K562 (cell line): ENCODE results near the gene TSPYL2. TPM values are rescaled to one million over a fixed set of nuclear protein-coding genes. Genes with fewer than 3 reads are reported as not detected.

Experiments
- ATAC-seq: fragments of 200-7000 bp; cut with Tn5 transposase; 3 replicates; pipeline ENCODE4 v1.9.1; 2020; ENCODE audit warnings: moderate library complexity
- BruUV-seq: library from RNA; stranded (reverse); fragments of 400-500 nt; replicated peaks from 2 replicates; lab custom pipeline; 2021; lab: Mats Ljungman, UMichigan
- CTCF ChIA-PET: fragments of 300-600 bp; formaldehyde crosslinking; extraction: SDS; loops from one replicate; lab custom pipeline; 2021; ENCODE audit warnings: low intra/inter-chr PET ratio; lab: Yijun Ruan, JAX
- POLR2A ChIA-PET: fragments of 300-600, 350-650 bp; sonication (Branson Sonifier 250); formaldehyde crosslinking; extraction: SDS; loops from one replicate; lab custom pipeline; 2021; ENCODE audit warnings: antibody characterized with exemption, inconsistent platforms; lab: Yijun Ruan, JAX
- DNase-seq, 4 experiments: peaks; one replicate each; pipeline versions ENCODE4 v3.0.0 to v3.0.0-alpha.2; 2011 to 2018; ENCODE audit warnings: low spot score in 3 of 4, mixed read lengths in 3 of 4; ENCODE audit errors: extremely low read depth in 1 of 4
- FAIRE-seq: peaks from 2 replicates; lab custom pipeline; 2011; peaks lifted over from hg19 to GRCh38; lab: Jason Lieb, UNC
- H2AFZ ChIP-seq: 2 replicates; pipeline ENCODE4 v1.6.0; 2011; ENCODE audit warnings: low read depth, low read length, control low read depth, inconsistent platforms
- H3K27ac ChIP-seq: fragments of 200-600 bp; 3 replicates; pipeline ENCODE4 v1.8.0; 2011; ENCODE audit warnings: low read depth, mild to moderate bottlenecking, control low read depth, inconsistent platforms, low read length, moderate library complexity, mixed read lengths; ENCODE audit errors: extremely low read depth
- H3K27me3 ChIP-seq, 2 experiments: fragments of 300-600 bp in 1 of 2; 2 replicates in 1 of 2; 3 replicates in 1 of 2; pipeline versions ENCODE4 v1.6.0 to v1.8.0; 2011; ENCODE audit warnings: inconsistent platforms in 2 of 2, low read length in 2 of 2, mild to moderate bottlenecking in 1 of 2, mixed read lengths in 1 of 2, moderate library complexity in 1 of 2; ENCODE audit not compliant: control insufficient read depth in 2 of 2, insufficient read depth in 2 of 2
- H3K36me3 ChIP-seq: fragments of 300-600 bp; 3 replicates; pipeline ENCODE4 v1.8.0; 2011; ENCODE audit warnings: mild to moderate bottlenecking, low read length, inconsistent platforms; ENCODE audit not compliant: control insufficient read depth, insufficient read depth
- H3K4me1 ChIP-seq, 2 experiments: fragments of 200-600 bp in 1 of 2; replicated peaks in 1 of 2; 2 replicates in 1 of 2; 3 replicates in 1 of 2; pipeline versions ENCODE4 v1.5.1 to v1.8.0; 2011; ENCODE audit warnings: inconsistent platforms in 2 of 2, low read length in 2 of 2, mild to moderate bottlenecking in 1 of 2, mixed read lengths in 1 of 2, moderate library complexity in 1 of 2; ENCODE audit not compliant: control insufficient read depth in 2 of 2, insufficient read depth in 2 of 2
- H3K4me2 ChIP-seq: 2 replicates; pipeline ENCODE4 v1.6.1; 2011; ENCODE audit warnings: low read length, control low read depth, inconsistent platforms, mixed read lengths; ENCODE audit not compliant: insufficient read depth
- H3K4me3 ChIP-seq: fragments of 200-600 bp; sonication (generic), shearing (Covaris generic); 2 replicates; pipeline ENCODE4 v1.5.1; 2016; ENCODE audit warnings: control low read depth, inconsistent platforms
- H3K79me2 ChIP-seq: fragments of 200-600 bp; 3 replicates; pipeline ENCODE4 v1.8.0; 2011; ENCODE audit warnings: low read length, inconsistent platforms; ENCODE audit not compliant: control insufficient read depth, insufficient read depth
- H3K9ac ChIP-seq, 2 experiments: 2 replicates each; pipeline versions ENCODE4 v1.6.0 to v1.6.1; 2011; ENCODE audit warnings: low read depth in 2 of 2, low read length in 2 of 2, control low read depth in 1 of 2, inconsistent platforms in 1 of 2, mild to moderate bottlenecking in 1 of 2, mixed read lengths in 1 of 2; ENCODE audit not compliant: insufficient read depth in 1 of 2
- H3K9me1 ChIP-seq: one replicate; pipeline ENCODE4 v1.6.0; 2011; ENCODE audit warnings: inconsistent platforms, mild to moderate bottlenecking, low read length, moderate library complexity; ENCODE audit not compliant: control insufficient read depth, insufficient read depth
- H3K9me3 ChIP-seq: replicated peaks from 2 replicates; pipeline ENCODE4 v1.5.1; 2011; ENCODE audit warnings: low read depth, low read length, inconsistent platforms; ENCODE audit not compliant: control insufficient read depth, insufficient read depth
- H4K20me1 ChIP-seq: replicated peaks from 2 replicates; pipeline ENCODE4 v1.6.1; 2011; ENCODE audit warnings: low read length, inconsistent platforms, mixed read lengths; ENCODE audit not compliant: control insufficient read depth, insufficient read depth
- KDM4B ChIP-seq, 2 experiments: fragments of 450-650 bp in 1 of 2; sonication (generic) in 1 of 2; IDR thresholded peaks; 2 replicates each; pipeline ENCODE4 v1.6.1; 2016 to 2017; ENCODE audit warnings: borderline replicate concordance in 2 of 2, antibody characterized with exemption in 1 of 2, low read depth in 1 of 2, mild to moderate bottlenecking in 1 of 2
- SMARCC2 ChIP-seq: fragments of 450-650 bp; IDR thresholded peaks from 2 replicates; pipeline ENCODE4 v1.6.1; 2017; ENCODE audit warnings: antibody characterized with exemption, moderate library complexity, mild to moderate bottlenecking, low read depth
- ZNF785 ChIP-seq: fragments of 250-450 bp; sonication (Bioruptor Pico); IDR thresholded peaks from 2 replicates; pipeline ENCODE4 v1.4.0; 2020; ENCODE audit warnings: mild to moderate bottlenecking
- WGBS: fragments of 100-300 bp; shearing (Covaris generic); methylation state at CpG from one replicate; pipeline ENCODE4 v1.1.6; 2016; ENCODE audit warnings: low coverage, mixed read lengths; ENCODE audit not compliant: insufficient coverage; ENCODE audit errors: missing lambda C conversion rate; 5-methylcytosine and 5-hydroxymethylcytosine counted together
- in situ Hi-C: fragments of 300-500 bp; cut with MboI; formaldehyde crosslinking; loops from 4 replicates; pipeline ENCODE4 v1.15.0; 2018; ENCODE audit warnings: inconsistent platforms, mixed read lengths
- intact Hi-C: fragments of 100-400 bp; cut with micrococcal nuclease; formaldehyde crosslinking; loops from 2 replicates; pipeline ENCODE4 v1.14.2; 2022
- polyA plus RNA-seq, 8 experiments: library from polyadenylated mRNA; depleted of rRNA in 4 of 8; stranded (reverse) in 5 of 8; unstranded in 3 of 8; fragments of >200 nt; fragmentation: Nextera tagmentation in 2 of 8; fragmentation: Illumina TruSeq in 1 of 8; extraction: Ambion mirVana in 2 of 8; extraction: Trizol in 1 of 8; gene quantifications; 2 replicates each; pipeline versions ENCODE4 v1.2.1 to v1.2.3, GENCODE V29; 2011 to 2014; ENCODE audit warnings: inconsistent platforms in 1 of 8, missing spikeins in 1 of 8
- total RNA-seq, 7 experiments: library from RNA; depleted of rRNA in 6 of 7; stranded (reverse); fragments of >200 nt in 6 of 7; fragmentation: Illumina TruSeq in 2 of 7; extraction: Trizol in 2 of 7; gene quantifications; 2 replicates each; pipeline versions ENCODE4 v1.2.1 to v1.2.3, GENCODE V29; 2011 to 2021; ENCODE audit warnings: low replicate concordance in 1 of 7
- TF ChIP-seq, protein P1 (sequence below), 2 experiments: fragments of 450-650 bp; formaldehyde crosslinking in 1 of 2; IDR thresholded peaks; 2 replicates each; pipeline versions ENCODE4 v1.4.0 to v1.6.1; 2014 to 2020; ENCODE audit warnings: mild to moderate bottlenecking in 2 of 2, borderline replicate concordance in 1 of 2, low read depth in 1 of 2

Gene TSPYL2
- total and polyA plus RNA-seq, 9 of the 15 experiments (the other 6 are each of a cell fraction or from before 2014, with no cell fraction given): 0.41 to 20.0 (median 10.8) TPM

DNA sequence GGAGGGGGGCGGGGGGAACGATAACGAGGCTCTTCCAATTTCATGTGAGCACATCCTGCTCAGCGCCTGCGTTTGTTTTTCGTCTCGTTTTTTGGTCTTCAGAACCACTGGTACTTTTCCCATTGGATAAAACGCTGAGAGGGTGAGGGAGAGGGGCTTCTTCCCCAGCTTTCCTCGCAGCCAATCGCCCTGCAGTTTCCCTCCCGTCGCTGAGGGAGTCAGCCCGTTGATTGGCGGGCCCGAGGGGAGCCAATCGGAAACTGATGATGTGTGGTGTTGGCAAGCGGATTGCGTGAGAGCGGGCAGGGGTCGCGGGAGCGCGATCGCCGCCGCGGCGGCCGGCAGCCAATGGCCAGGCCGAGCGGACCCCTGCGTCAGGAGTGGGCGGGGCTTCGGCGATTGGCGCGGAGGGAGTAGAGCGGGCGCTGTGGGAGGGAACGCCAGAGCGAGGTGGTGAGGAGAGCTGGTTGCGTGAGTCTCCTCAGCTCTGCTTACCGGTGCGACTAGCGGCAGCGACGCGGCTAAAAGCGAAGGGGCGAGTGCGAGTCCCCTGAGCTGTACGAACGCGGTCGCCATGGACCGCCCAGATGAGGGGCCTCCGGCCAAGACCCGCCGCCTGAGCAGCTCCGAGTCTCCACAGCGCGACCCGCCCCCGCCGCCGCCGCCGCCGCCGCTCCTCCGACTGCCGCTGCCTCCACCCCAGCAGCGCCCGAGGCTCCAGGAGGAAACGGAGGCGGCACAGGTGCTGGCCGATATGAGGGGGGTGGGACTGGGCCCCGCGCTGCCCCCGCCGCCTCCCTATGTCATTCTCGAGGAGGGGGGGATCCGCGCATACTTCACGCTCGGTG lies at the start of gene TSPYL2 (continued):
- no peak for TF ChIP-seq SMARCC2
- no peak for TF ChIP-seq KDM4B (IDR thresholded peaks at IDR 0.05; ENCODE audit: borderline replicate concordance in 2 of 2, low read depth in 1 of 2)

DNA sequence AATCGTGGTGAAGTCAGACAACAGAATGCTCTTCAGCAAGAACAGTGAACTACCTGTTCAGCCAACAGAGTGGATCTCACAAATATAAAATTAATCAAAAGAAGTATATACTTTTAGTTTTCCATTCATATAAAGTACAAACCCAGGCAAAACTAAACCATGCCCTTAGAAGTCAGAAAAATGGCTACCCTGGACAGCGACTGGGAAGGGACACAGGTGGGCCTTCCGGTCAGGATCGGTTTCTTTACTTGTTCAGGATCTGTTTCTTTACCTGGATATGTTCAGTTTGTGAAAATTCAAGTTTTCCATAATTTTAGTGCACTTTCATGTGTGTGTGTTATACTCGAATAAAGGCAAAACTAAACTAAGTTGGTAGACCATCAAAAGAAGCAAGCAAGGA lies 46.0 kb upstream of the TSPYL2 start:
- Histone ChIP-seq H3K4me1 (no peaks in the 10 kb centered on the region), H3K36me3 (no peaks in the 10 kb centered on the region), H3K9me3 (no peaks in the 10 kb centered on the region), H3K27ac (no peak overlapping the region), H3K4me2 (no peak overlapping the region), H3K4me3 (no peak overlapping the region), H2AFZ (no peak overlapping the region), H4K20me1 (no peaks in the 10 kb centered on the region), H3K9ac (no peak overlapping the region), H3K79me2 (no peaks in the 10 kb centered on the region), H3K9me1 (no peaks in the 10 kb centered on the region), H3K27me3 (no peaks in the 10 kb centered on the region)
- intact Hi-C loops (no loop called here), in situ Hi-C loops (no loop called here)
- no TSS peak for BruUV-seq
- ChIA-PET CTCF (no interaction called here), POLR2A (no interaction called here)
- DNase-seq (no peak), FAIRE-seq (no peak), ATAC-seq (no peak)
- no peak for TF ChIP-seq ZNF785
- TF ChIP-seq, protein P1, sequence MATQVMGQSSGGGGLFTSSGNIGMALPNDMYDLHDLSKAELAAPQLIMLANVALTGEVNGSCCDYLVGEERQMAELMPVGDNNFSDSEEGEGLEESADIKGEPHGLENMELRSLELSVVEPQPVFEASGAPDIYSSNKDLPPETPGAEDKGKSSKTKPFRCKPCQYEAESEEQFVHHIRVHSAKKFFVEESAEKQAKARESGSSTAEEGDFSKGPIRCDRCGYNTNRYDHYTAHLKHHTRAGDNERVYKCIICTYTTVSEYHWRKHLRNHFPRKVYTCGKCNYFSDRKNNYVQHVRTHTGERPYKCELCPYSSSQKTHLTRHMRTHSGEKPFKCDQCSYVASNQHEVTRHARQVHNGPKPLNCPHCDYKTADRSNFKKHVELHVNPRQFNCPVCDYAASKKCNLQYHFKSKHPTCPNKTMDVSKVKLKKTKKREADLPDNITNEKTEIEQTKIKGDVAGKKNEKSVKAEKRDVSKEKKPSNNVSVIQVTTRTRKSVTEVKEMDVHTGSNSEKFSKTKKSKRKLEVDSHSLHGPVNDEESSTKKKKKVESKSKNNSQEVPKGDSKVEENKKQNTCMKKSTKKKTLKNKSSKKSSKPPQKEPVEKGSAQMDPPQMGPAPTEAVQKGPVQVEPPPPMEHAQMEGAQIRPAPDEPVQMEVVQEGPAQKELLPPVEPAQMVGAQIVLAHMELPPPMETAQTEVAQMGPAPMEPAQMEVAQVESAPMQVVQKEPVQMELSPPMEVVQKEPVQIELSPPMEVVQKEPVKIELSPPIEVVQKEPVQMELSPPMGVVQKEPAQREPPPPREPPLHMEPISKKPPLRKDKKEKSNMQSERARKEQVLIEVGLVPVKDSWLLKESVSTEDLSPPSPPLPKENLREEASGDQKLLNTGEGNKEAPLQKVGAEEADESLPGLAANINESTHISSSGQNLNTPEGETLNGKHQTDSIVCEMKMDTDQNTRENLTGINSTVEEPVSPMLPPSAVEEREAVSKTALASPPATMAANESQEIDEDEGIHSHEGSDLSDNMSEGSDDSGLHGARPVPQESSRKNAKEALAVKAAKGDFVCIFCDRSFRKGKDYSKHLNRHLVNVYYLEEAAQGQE (IDR thresholded peaks at IDR 0.05; ENCODE audit: borderline replicate concordance): peak; percentile 54
- TF ChIP-seq, protein P1 (CRISPR knock-in tag; IDR thresholded peaks at IDR 0.05; ENCODE audit: low read depth): no peak
- WGBS: 0% methylated on average over 5 of the region's 5 CpGs
